IPS-18c (cell line): Measurements from ENCODE around the gene NDE1.

ENCODE experiments used
- H3K4me3 ChIP-seq: 2 replicates; pipeline ENCODE4 v1.7.0; 2013; ENCODE audit warnings: low read depth, mild to moderate bottlenecking, low read length, moderate library complexity; ENCODE audit not compliant: insufficient read depth
- H3K9me3 ChIP-seq: one replicate; pipeline ENCODE4 v1.6.1; 2013; ENCODE audit warnings: mild to moderate bottlenecking, low read length, moderate library complexity; ENCODE audit not compliant: control insufficient read depth, insufficient read depth

Gene NDE1

GRCh38 chr16:15739950-15740349, 89.9 kb downstream of the NDE1 start:
- Histone ChIP-seq H3K4me3 (no peak overlapping the region), H3K9me3 (no peaks in the 10 kb centered on the region)

DNA sequence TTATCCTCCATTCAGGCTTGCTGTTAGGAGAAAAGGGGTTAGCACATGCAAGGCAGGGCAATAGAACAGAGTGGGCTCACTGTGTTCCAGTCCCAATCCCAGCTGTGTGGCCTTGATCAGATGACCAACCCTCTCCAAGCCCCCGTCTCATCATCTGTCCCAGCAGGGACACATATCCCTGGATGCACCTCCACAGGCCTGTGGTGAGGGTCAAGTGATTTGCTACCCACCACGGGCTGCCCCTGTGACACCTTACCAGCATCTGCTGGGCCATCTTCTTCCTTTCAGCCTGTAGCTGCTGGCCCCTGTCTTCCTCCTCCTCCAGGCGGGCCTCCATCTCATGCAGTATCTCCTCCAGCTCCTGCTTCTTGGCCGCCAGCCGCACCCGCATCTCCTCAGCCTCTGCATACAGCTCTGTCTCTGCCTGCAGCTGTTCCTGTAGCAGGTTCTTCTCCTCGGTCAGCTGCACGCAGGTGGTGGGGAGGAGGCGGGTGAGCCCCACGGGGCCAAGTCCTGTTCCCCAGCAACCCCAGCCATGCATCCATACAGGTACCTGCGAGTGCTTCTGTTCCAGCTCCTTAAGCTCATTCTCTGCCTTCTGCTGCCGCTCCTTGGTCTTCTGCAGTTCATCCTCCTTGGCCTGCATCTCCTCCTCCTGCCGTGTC, 91.3 kb downstream of the NDE1 start:
- Histone ChIP-seq H3K9me3 (no peaks in the 10 kb centered on the region), H3K4me3 (no peak overlapping the region)

- no peaks in the 10 kb centered on the region for H3K9me3 ChIP-seq
Observed at GRCh38 chr16:15742716-15743115, 92.7 kb downstream of the NDE1 start.

GRCh38 chr16:15743657-15744056, 93.6 kb downstream of the NDE1 start:
- H3K4me3 ChIP-seq = no peak overlapping the region
- no peaks in the 10 kb centered on the region for H3K9me3 ChIP-seq

More at GRCh38 chr16:15742716-15743115, 92.7 kb downstream of the NDE1 start:
- no peak overlapping the region for H3K4me3 ChIP-seq

DNA sequence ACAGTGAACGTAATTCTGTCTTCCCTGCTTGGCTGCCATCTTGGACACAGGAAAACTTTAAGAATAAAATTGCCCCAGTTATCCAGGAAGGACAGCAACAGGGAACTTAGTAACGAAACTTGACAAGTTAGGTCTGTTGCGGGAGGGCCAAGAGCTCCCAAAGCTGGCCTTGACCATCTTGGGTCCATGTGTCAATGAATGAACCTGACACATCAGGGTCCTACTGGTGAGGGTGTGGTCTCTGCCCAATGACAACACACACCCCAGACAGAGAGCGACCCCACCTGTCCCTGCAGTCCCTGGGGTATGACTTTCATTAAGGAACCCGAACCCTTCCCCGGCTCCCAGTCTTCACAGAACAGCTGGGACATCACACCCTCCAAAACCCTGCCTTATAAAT, 96.3 kb downstream of the NDE1 start:
- H3K4me3 ChIP-seq = no peak overlapping the region
- H3K9me3 ChIP-seq = no peaks in the 10 kb centered on the region

GRCh38 chr16:15747937-15748336, 97.9 kb downstream of the NDE1 start:
- Histone ChIP-seq H3K9me3 (no peaks in the 10 kb centered on the region), H3K4me3 (no peak overlapping the region)

DNA sequence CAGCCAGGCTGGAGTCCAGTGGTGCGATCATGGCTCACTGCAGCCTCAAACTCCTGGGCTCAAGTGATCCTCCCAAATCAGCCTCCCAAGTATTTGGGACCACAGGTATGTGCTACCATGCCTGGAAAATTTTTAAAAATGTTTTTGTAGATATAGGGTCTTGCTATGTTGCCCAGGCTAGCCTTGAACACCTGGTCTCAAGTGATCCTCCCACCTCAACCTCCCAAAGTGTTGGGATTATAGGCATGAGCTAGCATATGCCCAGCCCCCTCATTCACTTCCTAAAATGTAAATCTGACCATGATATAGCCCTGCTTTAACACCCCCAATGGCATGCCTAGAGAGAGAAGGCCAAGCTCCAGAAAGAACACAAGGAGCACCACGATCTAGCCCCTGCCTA, 98.6 kb downstream of the NDE1 start:
- no peak overlapping the region for H3K4me3 ChIP-seq
- H3K9me3 ChIP-seq = peaks cover 2% of the 10 kb centered on the region

- Histone ChIP-seq H3K9me3 (peaks cover 2% of the 10 kb centered on the region), H3K4me3 (no peak overlapping the region)
Observed at GRCh38 chr16:15749371-15749770, 99.3 kb downstream of the NDE1 start.

GRCh38 chr16:15749985-15750384, 99.9 kb downstream of the NDE1 start:
- H3K4me3 ChIP-seq = no peak overlapping the region
- peaks cover 2% of the 10 kb centered on the region for H3K9me3 ChIP-seq

GRCh38 chr16:15751940-15752339, 101.9 kb downstream of the NDE1 start:
- Histone ChIP-seq H3K4me3 (no peak overlapping the region), H3K9me3 (peaks cover 2% of the 10 kb centered on the region)

- peaks cover 2% of the 10 kb centered on the region for H3K9me3 ChIP-seq
- H3K4me3 ChIP-seq = no peak overlapping the region
Observed at GRCh38 chr16:15752717-15753488, 102.9 kb downstream of the NDE1 start.

GRCh38 chr16:15754821-15755534, 104.9 kb downstream of the NDE1 start:
- Histone ChIP-seq H3K4me3 (no peak overlapping the region), H3K9me3 (peaks cover 2% of the 10 kb centered on the region)

GRCh38 chr16:15757077-15757386, 107.0 kb downstream of the NDE1 start:
- H3K4me3 ChIP-seq = no peak overlapping the region
- peaks cover 2% of the 10 kb centered on the region for H3K9me3 ChIP-seq

- Histone ChIP-seq H3K4me3 (no peak overlapping the region), H3K9me3 (peaks cover 2% of the 10 kb centered on the region)
Observed at GRCh38 chr16:15757630-15758251, 107.7 kb downstream of the NDE1 start.

- Histone ChIP-seq H3K4me3 (no peak overlapping the region), H3K9me3 (no peaks in the 10 kb centered on the region)
Observed at GRCh38 chr16:15759070-15759469, 109.0 kb downstream of the NDE1 start.

GRCh38 chr16:15760129-15760528, 110.1 kb downstream of the NDE1 start:
- H3K4me3 ChIP-seq = no peak overlapping the region

DNA sequence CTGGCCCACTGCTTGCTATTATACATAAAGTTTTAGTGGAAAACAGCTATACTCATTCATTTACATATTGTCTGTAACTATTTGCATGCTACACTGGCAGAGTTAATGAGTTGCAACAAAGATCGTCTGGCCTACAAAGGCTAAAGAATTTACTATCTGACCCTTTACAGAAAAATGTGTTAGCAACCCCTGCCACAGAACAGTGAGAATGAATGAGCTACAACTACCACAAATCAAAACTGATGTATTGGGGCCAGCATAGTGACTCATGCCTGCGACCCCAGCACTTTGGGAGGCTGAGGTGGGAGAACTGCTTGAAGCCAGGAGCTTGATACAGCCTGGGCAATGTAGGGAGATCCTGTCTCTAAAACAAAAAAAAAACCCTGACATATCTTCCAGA, 114.1 kb downstream of the NDE1 start:
- no peaks in the 10 kb centered on the region for H3K9me3 ChIP-seq
- no peak overlapping the region for H3K4me3 ChIP-seq

More at GRCh38 chr16:15760129-15760528, 110.1 kb downstream of the NDE1 start:
- no peaks in the 10 kb centered on the region for H3K9me3 ChIP-seq

DNA sequence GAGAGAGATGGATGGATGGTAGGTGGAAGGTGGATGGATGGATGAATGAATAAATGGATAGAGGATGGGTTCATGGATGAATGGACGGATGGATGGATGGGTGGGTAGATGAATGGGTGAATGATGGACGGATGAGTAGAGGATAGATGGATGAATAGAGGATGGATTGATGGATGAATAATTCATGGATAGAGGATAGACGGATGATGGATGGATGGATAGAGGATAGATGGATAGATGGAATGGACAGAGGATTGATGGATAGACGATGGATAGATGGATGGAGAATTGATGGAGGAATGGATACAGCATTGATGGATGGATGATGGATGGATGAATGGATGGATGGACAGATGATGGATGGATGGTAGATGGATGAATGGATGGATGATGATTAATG, 115.1 kb downstream of the NDE1 start:
- Histone ChIP-seq H3K4me3 (no peak overlapping the region), H3K9me3 (no peaks in the 10 kb centered on the region)
